ENCODE results near the gene SRRD. TPM values are rescaled to one million over a fixed set of nuclear protein-coding genes. Genes with fewer than 3 reads are reported as not detected.
"Not testable (repeated sequence)": the region's sequence is repeated elsewhere in the genome, so short reads cannot be mapped to it uniquely, and the experiment has no call there.

Gene SRRD, protein sequence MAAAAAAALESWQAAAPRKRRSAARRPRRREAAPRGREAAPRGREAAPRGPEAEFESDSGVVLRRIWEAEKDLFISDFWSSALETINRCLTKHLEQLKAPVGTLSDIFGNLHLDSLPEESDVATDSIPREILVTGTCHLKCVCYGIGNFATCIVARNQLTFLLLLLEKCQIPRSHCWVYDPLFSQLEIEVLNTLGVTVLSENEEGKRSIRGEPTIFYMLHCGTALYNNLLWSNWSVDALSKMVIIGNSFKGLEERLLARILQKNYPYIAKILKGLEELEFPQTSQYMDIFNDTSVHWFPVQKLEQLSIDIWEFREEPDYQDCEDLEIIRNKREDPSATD
- total RNA-seq (2014; rRNA removed; shearing (Covaris generic); ENCODE audit: low replicate concordance): 13.8 and 43.5 TPM in 2 replicates

DNA sequence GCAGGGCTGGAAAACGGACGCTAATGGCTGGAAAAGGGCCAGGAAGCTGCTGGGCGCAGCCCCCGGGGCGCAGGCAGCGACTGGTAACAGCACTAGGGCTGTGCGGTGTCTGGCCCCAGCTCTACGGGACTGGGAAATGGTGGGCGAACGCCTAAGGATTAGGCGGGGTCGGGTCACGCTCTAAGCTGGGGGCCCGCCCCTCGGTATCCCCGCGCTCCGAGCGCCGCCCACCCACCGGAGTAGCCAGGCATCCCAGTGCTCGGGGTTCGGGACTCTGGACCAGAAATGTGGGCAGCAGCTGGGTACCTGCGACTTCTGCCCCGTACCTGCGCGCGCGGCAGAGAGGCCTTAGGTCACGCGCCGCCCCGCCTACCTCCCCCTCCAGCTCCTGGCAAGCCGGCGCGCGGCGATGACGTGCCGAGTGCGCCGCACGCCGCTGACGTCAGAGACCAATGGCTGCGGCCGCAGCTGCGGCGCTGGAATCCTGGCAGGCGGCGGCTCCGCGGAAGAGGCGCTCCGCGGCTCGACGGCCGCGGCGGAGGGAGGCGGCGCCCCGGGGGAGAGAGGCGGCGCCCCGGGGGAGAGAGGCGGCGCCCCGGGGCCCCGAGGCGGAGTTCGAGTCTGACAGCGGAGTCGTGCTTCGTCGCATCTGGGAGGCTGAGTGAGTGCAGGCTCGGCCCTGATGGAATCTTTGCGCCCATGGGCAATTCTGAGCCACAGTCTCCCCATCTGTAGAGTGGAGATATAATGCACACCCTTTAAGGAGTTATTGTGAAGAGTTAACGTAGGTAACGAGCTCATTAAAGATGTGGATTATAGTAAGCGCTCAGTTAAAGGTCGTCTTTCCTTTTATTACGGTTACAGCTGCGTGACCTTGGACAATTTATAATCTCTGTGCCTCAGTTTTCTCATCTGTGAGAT is at the start of gene SRRD, which contains the start of gene HPS4:
Gene SRRD, plus strand, starts transcription at position 439 of the 921 bp plus-strand sequence. Its CDS starts 14 bp downstream, at position 453.
Gene HPS4, minus strand, starts transcription at position 345 of the 921 bp plus-strand sequence. CDS start 2,021 bp downstream, outside the sequence.
- no peaks in the 10 kb centered on the region for H3K27me3 ChIP-seq (ENCODE audit: low read length)
- H3K9ac ChIP-seq (ENCODE audit: low read length): peak within 1 kb of the TSS; percentile 80
- H3K27ac ChIP-seq (ENCODE audit: low read length): peak within 1 kb of the TSS; percentile 91
- H3K36me3 ChIP-seq (ENCODE audit: insufficient read depth, low read length): peaks cover 6% of the 10 kb centered on the region; the same call in 1 of the 2 replicates
- H4K20me1 ChIP-seq (ENCODE audit: insufficient read depth, low read depth, low read length): no peaks in the 10 kb centered on the region
- H3K4me3 ChIP-seq (ENCODE audit: low read length): peak within 1 kb of the TSS; percentile 73
- no peaks in the 10 kb centered on the region for H3K9me3 ChIP-seq (ENCODE audit: low read length)
- peaks cover 89% of the 10 kb centered on the region for H3K4me1 ChIP-seq (ENCODE audit: low read length)
- H3K4me2 ChIP-seq (ENCODE audit: low read depth, low read length, poor library complexity, severe bottlenecking): peak within 1 kb of the TSS; percentile 92
- peak; percentile 97 for DNase-seq
- H3K79me2 ChIP-seq (ENCODE audit: low read length): peaks cover 88% of the 10 kb centered on the region
- H3K9me2 ChIP-seq (replicated peaks; ENCODE audit: insufficient read depth, low read length): no peaks in the 10 kb centered on the region
- H2AFZ ChIP-seq (ENCODE audit: low read length): peak within 1 kb of the TSS; percentile 4; the same call in 1 of the 2 replicates

DNA sequence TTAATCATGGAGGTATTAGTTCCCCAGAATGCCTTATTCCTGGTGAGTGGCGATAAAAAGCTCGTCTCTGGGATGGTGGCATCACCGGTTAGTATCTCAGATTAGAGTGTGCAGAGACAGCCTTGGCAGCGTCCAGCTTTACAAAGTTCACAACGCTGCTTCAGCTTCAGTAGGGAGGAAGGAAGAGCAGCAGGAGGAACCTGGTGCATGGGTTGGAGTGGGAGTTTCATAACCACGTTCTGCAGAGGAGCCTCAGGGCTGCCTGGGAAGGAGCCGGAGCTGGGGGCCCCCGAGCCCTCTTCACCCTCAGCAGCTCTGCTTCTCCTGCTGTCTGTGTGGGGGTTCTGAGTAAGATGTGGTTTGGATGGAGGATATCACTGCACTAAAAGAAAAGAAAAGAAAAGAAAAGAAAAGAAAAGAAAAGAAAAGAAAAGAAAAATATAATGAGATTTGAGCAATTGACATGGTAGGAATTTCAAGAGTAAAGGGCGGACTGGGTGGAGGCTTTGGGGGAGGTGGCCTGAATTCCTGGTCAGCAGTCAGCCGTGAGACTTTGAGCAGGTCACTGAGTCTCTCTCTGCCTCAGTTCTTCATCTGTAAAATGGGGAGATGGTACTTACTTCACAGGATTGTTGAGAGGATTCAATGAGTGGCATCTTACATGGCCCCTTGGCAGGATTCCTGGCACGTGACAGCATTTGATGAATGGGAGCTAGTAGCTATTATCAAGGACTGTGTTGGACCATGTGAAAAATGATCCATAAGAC is 48.2 kb upstream of the SRRD start:
- no peaks in the 10 kb centered on the region for H3K27me3 ChIP-seq (ENCODE audit: low read length)
- no peaks in the 10 kb centered on the region for H3K9me2 ChIP-seq (replicated peaks; ENCODE audit: insufficient read depth, low read length)
- no peak overlapping the region for H3K4me3 ChIP-seq (ENCODE audit: low read length)
- H2AFZ ChIP-seq (ENCODE audit: low read length): no peak overlapping the region
- H3K4me1 ChIP-seq (ENCODE audit: low read length): peaks cover 12% of the 10 kb centered on the region
- peaks cover 95% of the 10 kb centered on the region for H3K79me2 ChIP-seq (ENCODE audit: low read length)
- no peaks in the 10 kb centered on the region for H3K9me3 ChIP-seq (ENCODE audit: low read length)
- no peak overlapping the region for H3K27ac ChIP-seq (ENCODE audit: low read length)
- peaks cover 33% of the 10 kb centered on the region; the same call in 1 of the 2 replicates for H4K20me1 ChIP-seq (ENCODE audit: insufficient read depth, low read depth, low read length)
- no peak overlapping the region for H3K4me2 ChIP-seq (ENCODE audit: low read depth, low read length, poor library complexity, severe bottlenecking)
- DNase-seq: no peak
- H3K9ac ChIP-seq (ENCODE audit: low read length): no peak overlapping the region
- H3K36me3 ChIP-seq (ENCODE audit: insufficient read depth, low read length): peaks cover 17% of the 10 kb centered on the region; the same call in 1 of the 2 replicates

DNA sequence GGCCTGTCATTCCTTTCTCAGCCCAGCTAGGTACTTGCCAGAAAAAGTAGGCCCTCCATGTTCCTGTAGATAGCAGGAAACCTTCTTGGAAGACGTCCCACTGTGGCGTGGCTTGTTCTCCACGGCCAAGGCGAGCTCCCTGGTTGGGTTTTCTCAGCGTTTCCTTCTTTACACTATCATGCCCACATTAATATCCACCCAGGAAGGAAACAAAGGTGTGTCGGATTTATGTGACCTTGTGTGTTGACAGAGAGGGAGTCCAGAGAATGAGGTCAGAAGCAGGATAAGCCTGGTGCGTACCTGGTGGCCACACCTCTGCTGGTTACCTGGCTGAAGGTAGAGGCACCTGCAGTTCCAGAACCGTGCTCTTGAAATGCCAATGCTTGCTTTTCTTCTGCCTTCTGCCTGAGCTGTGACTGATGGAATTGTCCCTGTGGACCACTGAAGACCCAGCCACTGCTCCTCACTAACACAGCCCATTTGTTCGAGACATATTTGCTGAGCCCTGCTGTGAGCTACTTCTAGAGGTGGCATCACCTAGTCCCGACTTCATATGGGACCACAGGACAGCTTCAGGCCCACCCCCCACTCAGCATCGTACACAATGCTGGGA is 46.7 kb upstream of the SRRD start:
- no peak overlapping the region for H3K27ac ChIP-seq (ENCODE audit: low read length)
- H3K9me3 ChIP-seq (ENCODE audit: low read length): no peaks in the 10 kb centered on the region
- no peak overlapping the region for H3K9ac ChIP-seq (ENCODE audit: low read length)
- H3K79me2 ChIP-seq (ENCODE audit: low read length): peaks cover 86% of the 10 kb centered on the region
- no peaks in the 10 kb centered on the region for H3K9me2 ChIP-seq (replicated peaks; ENCODE audit: insufficient read depth, low read length)
- no peak overlapping the region for H3K4me3 ChIP-seq (ENCODE audit: low read length)
- peaks cover 17% of the 10 kb centered on the region; the same call in 1 of the 2 replicates for H3K36me3 ChIP-seq (ENCODE audit: insufficient read depth, low read length)
- H4K20me1 ChIP-seq (ENCODE audit: insufficient read depth, low read depth, low read length): peaks cover 30% of the 10 kb centered on the region; the same call in 1 of the 2 replicates
- DNase-seq: no peak
- H3K4me1 ChIP-seq (ENCODE audit: low read length): no peaks in the 10 kb centered on the region; the same call in 1 of the 2 replicates
- H3K27me3 ChIP-seq (ENCODE audit: low read length): no peaks in the 10 kb centered on the region
- no peak overlapping the region for H3K4me2 ChIP-seq (ENCODE audit: low read depth, low read length, poor library complexity, severe bottlenecking)
- H2AFZ ChIP-seq (ENCODE audit: low read length): no peak overlapping the region

DNA sequence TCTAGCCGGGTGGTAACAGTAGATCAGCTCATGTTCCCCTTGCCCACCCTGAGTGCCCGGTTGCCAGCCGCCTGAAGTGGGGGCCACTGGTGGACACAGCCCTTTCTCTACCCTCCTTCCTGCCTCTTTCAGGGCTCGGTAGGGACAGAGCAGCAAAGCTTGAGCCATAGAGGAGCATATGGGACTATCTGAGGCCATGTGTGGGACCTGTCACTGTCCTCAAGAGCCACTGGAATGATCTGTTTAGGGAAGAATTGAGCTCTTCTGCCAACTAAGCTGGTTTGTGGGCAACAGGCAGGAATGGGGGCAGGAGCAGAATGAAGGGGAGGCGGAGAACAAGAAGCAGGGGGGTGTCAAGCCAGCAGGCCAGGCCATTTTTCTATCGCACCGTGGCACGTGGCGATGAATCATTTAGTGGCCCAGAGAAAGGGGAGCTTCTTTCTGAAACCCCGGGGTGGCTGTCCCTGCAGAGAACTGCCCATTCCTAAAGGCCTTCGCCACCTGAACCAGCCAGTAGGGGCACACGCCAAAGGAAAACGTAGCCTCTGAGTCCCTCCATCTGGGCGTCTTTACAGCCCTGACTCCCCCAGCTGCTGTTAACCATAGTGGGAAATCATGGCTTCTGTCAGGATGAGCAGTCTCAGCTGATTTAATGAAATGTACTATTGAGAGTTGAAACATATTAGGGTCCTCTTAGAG is 45.8 kb upstream of the SRRD start:
- H3K27me3 ChIP-seq (ENCODE audit: low read length): no peaks in the 10 kb centered on the region
- H3K4me2 ChIP-seq (ENCODE audit: low read depth, low read length, poor library complexity, severe bottlenecking): no peak overlapping the region
- H3K4me1 ChIP-seq (ENCODE audit: low read length): no peaks in the 10 kb centered on the region; the same call in 1 of the 2 replicates
- no peak overlapping the region for H3K9ac ChIP-seq (ENCODE audit: low read length)
- no peak for DNase-seq
- H3K27ac ChIP-seq (ENCODE audit: low read length): no peak overlapping the region
- peaks cover 18% of the 10 kb centered on the region; the same call in 1 of the 2 replicates for H3K36me3 ChIP-seq (ENCODE audit: insufficient read depth, low read length)
- H2AFZ ChIP-seq (ENCODE audit: low read length): no peak overlapping the region
- H3K79me2 ChIP-seq (ENCODE audit: low read length): peaks cover 81% of the 10 kb centered on the region
- no peaks in the 10 kb centered on the region for H3K9me2 ChIP-seq (replicated peaks; ENCODE audit: insufficient read depth, low read length)
- H3K4me3 ChIP-seq (ENCODE audit: low read length): no peak overlapping the region
- H4K20me1 ChIP-seq (ENCODE audit: insufficient read depth, low read depth, low read length): peaks cover 30% of the 10 kb centered on the region; the same call in 1 of the 2 replicates
- no peaks in the 10 kb centered on the region for H3K9me3 ChIP-seq (ENCODE audit: low read length)

DNA sequence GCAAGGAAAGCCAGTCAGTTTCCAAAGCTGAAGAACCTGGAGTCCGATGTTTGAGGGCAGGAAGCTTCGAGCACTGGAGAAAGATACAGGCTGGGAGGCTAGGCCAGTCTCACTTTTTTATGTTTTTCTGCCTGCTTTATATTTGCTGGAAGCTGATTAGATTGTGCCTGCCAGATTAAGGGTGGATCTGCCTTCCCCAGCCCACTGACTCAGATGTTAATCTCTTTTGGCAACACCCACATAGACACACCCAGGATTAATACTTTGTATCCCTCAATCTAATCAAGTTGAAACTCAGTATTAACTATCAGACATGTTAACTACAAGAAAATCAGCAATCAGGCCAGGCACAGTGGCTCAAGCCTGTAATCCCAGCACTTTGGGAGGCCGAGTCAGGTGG is 44.9 kb upstream of the SRRD start:
- Histone ChIP-seq H3K36me3 (ENCODE audit: insufficient read depth, low read length) (peaks cover 22% of the 10 kb centered on the region), H4K20me1 (ENCODE audit: insufficient read depth, low read depth, low read length) (peaks cover 30% of the 10 kb centered on the region; the same call in 1 of the 2 replicates), H3K79me2 (ENCODE audit: low read length) (peaks cover 74% of the 10 kb centered on the region)
- H2AFZ ChIP-seq (ENCODE audit: low read length); H3K4me1 ChIP-seq (ENCODE audit: low read length); H3K4me3 ChIP-seq (ENCODE audit: low read length); H3K9ac ChIP-seq (ENCODE audit: low read length); DNase-seq; H3K9me3 ChIP-seq (ENCODE audit: low read length); H3K9me2 ChIP-seq (replicated peaks; ENCODE audit: insufficient read depth, low read length); H3K27me3 ChIP-seq (ENCODE audit: low read length); H3K4me2 ChIP-seq (ENCODE audit: low read depth, low read length, poor library complexity, severe bottlenecking); H3K27ac ChIP-seq (ENCODE audit: low read length): not testable (repeated sequence)

DNA sequence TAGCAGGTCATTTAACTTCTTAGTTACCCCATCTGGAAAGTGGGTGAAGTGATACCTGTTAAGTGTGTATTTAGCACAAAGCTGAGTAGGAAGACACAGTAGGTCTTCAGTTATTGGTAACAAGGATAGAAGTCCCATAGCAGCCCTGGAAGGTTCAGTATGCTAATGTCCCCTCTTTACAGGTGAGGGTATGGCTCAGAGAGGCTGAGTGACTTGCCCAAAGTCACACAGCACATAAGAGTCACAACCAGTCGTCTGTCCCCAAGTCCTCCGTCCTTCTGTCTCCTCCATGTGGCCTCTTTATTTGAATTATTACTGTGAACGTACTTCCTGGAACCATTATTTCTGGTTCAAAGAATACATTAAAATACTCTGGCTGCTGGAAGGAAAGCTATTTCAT is 44.1 kb upstream of the SRRD start:
- DNase-seq: no peak
- Histone ChIP-seq H3K27me3 (ENCODE audit: low read length) (no peaks in the 10 kb centered on the region), H3K9ac (ENCODE audit: low read length) (no peak overlapping the region), H3K4me2 (ENCODE audit: low read depth, low read length, poor library complexity, severe bottlenecking) (no peak overlapping the region), H3K9me3 (ENCODE audit: low read length) (no peaks in the 10 kb centered on the region), H4K20me1 (ENCODE audit: insufficient read depth, low read depth, low read length) (peaks cover 32% of the 10 kb centered on the region; the same call in 1 of the 2 replicates), H3K4me3 (ENCODE audit: low read length) (no peak overlapping the region), H3K4me1 (ENCODE audit: low read length) (no peaks in the 10 kb centered on the region; the same call in 1 of the 2 replicates), H3K9me2 (replicated peaks; ENCODE audit: insufficient read depth, low read length) (no peaks in the 10 kb centered on the region), H3K27ac (ENCODE audit: low read length) (no peak overlapping the region), H2AFZ (ENCODE audit: low read length) (no peak overlapping the region), H3K36me3 (ENCODE audit: insufficient read depth, low read length) (peaks cover 15% of the 10 kb centered on the region), H3K79me2 (ENCODE audit: low read length) (peaks cover 67% of the 10 kb centered on the region)
